ENCODE measurements around the gene FAM135A.

FAM135A gene

DNA sequence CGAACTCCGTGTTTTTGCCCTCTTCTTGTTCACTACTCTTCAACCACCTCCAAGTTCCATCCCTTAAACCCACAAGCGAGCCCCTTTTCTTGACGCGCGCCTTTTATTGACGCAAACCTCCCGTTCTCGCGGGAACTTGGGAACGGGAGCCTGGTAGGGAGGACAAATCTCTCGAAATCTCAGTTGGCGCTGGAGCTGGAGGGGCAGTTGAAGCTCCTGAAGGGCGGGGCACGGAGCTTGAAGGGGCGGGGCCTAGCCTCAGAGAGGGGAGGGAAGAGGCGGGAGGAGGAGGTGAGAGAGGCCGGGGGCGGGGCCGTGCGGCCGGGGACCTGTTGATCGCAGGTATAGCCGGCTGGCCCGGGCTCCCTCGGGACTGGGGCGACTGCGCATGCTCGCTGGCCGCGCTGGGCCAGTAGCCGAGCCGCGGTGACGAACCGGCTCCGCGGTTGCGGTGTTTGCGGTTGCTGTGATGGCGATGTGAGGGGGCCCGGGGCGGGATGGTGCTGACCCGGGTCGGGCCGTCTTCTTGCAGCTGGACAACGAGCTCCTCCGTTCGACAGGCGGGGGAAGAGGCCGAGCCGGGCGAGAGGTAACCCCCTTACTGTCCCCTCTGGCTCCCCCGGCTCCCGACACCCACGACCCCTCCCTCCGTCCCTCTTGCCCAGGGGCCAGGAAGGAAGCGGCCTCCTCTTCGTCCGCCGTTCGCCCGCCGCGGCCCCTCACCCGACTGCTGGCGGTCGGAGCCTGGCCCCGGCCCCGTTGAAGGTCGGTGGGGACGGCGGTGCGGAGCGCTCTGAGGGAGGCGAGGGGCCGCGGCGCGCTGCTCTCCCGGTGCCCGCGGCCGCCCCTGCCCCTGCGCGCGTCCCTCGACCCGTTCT, at the start of gene FAM135A:
Gene FAM135A (plus strand): TSS at position 395 of the 878 bp plus-strand sequence. CDS start 14,835 bp downstream, outside the sequence.
- peak; percentile 99 for DNase-seq

DNA sequence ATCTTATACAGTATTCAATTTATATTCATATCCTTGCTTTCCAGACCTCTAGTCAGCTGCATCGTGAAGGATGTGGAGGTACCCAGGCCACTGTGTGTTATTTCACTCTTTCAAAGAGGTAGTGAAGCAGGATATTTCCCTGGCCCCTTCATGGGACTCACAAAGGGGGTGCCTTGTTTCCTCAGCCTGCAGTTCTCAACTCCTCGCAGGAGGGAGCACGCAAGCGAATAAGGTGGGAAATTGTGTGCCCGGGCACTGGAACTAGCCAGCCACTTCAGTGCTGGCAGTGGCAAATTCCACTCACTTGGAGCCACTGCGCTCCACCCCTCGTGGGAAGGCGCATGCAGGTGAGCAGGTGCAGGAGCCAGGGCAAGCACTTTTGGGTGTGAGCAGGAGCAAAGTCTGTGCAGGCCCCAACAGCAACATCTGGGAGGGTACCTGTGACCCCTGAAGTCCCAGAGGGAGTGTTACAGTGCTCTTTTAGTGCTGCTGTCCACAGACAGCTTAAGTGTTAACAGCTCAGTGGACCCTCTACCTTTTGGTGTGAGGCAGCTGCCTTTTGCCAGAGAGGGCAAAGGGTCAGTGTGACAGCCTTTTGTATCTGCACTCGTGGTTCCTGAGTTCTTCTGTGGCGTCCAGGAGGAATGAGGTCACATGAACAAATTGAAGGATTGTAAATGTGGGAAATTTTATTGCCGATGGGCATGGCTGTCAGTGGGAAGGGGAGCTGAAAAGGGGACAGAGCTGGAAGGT, 49.4 kb upstream of the FAM135A start:
- no peak for DNase-seq

DNA sequence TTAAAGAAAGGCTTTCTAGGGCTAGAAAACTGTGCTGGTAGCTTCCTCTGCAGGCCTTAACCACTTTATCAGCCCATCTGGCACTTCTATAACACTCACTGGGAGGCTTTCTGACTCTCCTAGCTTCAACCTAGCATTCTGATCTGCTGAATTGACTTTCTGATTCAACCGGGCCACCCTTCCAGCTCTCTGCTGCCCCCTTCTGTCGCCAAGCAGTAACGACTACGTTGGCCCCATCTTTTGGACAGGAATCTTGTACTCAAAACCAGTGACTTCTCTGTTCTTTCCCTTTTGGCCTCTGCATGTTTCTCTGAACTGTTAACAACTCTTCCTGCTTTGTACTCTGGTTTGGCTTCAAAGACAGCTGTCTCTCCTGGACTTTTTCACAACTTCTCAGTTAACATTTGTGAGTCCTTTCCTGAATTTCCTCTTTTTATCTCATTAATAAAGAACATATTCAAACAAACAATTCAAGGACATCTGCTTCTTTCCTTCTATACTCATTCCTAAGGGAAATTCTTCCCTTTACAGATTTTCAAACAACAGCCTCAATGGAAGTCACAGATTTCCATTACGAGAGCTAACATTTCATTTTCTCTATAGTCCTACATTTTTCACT, 43.9 kb upstream of the FAM135A start:
- peak; percentile 78 for DNase-seq

DNA sequence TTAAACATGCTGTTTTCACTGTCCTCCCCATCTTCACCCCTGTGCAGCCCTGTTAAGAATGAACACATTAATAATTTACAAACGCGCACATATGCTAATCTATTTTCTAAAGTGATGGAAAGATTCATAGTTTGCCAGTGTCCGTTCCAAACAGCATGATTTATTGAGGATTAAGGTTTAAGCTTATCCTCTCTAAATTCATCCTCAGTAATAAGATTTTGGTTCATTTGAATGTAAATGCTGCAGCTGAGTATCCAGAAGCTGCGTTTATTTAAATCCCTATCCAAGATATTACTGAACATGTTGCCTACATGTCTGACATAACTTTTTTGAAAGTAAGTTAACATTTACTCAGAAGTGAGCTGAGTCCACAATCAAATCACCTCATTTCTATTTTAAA, 42.8 kb upstream of the FAM135A start:
- no peak for DNase-seq

DNA sequence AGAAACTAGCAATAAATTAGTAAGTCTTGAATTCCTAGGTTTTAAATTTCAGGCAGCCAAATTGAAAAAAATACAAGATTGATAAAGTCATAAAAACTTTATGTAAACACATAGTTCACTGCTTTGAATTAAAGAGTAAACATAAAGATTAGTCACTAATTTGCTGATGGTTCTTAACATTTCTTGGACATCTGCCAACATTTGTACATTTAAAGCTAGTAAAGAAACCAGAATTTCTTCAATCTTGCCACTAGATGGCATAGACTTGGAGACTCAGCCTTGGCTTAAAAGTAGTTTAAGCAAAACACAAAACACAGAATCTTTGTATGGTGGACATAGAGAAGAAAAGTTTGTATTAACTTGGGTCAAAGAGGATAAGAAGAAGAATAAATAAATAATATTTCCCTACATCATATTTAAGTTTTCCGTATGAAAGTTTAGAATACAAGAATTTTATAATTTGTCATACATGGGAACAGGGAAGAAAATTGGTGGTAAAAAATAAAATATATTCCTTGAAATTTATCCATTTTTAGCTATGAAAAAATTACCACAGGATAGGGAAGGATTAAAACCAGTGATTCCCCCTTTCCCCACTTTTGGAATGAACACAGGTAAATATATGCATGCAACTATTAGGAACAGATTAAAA, 41.7 kb upstream of the FAM135A start:
- peak; percentile 43 for DNase-seq

GRCh38 chr6:70375166-70375565, 38.1 kb upstream of the FAM135A start:
- DNase-seq = no peak

DNA sequence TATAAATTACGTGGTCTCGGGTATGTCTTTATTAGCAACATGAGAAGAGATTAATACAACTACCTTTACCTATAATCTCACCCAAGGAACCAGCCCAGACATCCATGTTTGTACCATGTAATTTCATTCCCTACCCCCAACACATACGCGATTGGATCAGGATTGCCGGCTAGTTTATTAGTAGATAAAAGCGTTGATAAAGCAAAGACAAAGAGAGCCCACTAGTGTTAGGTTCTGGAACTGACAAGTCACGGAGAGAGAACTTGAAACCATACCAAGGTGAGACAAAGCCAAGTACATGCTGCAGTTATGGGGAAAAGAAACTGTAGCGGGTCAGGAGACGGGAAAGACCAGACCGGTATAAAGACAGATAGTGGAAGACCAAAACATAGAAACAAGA, 37.4 kb upstream of the FAM135A start:
- DNase-seq = no peak

DNA sequence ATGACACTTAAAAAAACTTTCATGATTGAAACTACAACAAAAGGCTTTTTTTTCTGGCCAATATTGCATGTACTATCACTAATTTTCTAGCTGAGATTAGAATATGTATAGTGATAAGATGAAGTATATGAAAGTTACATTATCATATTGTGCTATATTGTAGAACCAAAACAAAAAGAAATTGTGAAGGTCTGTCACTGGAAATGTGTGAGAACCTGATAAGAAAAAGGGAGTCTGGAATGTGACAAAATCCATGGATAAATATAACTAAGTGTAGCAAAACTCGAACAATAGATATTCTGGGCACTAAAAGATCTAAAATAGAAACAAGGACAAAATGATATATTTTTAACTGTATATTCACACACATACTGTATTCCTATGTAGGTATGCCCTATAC, 36.7 kb upstream of the FAM135A start:
- no peak for DNase-seq

- no peak for DNase-seq
Observed at GRCh38 chr6:70377372-70377771, 35.9 kb upstream of the FAM135A start.

DNA sequence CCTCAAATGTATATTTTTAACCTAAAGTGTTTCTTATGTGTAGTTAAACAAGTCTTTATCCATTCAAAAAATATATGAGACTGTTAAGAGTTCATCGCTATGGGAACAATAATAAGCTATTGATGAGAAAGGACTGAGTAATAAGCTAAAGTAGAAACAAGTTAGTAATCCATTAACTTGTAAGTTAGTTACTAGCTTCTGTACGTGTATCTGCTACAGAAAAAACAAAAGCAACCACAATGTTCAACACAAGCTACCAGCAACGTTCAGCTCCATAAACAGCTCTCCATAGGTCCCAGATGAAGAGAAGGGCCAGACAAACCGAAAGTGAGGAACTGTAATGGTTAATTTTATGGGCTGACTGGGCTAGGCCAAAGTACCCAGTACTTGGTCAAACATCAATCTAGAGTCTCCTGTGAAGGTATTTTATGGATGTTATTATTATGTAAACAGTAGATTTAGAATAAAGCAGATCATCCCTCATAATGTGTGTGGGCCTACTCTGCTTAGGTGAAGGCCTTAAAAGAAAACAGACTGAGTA, 33.8 kb upstream of the FAM135A start:
- DNase-seq = no peak

DNA sequence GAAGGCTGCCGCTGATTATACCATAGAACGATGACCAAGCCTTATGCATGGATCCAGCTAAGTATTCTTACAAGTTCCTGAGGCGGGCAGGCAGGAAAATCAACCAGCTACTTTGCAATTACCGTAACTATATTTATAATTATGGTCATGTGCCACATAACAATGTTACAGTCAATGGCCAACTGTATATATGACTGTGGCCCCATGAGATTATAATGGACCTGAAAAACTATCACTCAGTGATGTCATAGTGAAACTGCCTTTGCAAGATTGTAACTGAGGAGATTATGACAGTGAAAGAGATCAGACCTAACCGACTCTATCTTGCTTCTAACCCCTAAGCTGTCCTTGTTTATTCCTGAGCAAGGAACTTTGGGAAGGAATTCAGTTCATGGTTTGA, 33.1 kb upstream of the FAM135A start:
- peak; percentile 15 for DNase-seq

DNA sequence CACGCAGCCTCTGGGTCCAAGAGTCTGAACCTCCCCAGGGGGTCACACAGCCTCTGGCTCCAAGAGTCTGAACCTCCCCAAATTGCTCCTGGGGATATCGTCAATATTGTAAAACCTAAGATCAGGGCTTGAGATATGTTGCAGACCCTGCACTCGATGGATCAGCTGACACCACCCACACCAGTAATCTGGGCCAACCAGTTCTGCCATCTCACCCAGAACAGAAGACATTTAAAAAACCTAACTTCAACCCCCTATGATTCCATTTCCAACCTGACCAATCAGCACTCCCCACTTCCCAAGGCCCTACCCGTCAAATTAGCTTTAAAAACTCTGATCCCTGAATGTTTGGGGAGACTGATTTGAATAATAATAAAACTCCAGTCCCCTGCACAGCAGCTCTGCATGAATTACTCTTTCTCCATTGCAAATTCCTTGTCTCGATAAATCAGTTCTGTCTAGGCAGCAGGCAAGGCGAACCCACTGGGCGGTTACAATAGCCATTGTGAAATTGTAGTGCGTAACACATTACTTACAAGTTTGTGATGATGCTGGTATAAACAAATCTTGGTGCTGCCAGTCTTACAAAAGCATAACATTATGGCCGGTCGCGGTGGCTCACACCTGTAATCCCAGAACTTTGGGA, 32.4 kb upstream of the FAM135A start:
- DNase-seq = no peak

- no peak for DNase-seq
Observed at GRCh38 chr6:70381417-70381782, 31.9 kb upstream of the FAM135A start.

GRCh38 chr6:70385901-70386300, 27.4 kb upstream of the FAM135A start:
- DNase-seq = no peak

DNA sequence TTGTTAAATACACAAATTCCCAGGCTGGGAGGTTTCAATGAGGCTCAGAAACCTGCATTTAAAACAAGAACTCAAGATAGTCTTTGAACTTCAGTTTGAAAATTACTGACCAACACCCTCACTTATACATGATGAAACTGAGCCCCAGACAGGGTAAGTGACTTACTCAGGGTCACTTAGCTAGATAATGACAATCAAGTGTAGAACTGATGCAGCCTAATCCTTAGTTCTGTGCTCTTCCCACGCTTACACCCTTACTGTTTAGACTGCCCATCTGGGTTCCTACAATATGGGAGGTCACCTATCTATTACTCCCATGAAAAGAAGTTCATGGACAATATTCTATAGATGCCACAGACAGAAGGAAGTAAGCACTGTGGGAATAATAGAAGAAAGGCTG, 24.5 kb upstream of the FAM135A start:
- no peak for DNase-seq

DNA sequence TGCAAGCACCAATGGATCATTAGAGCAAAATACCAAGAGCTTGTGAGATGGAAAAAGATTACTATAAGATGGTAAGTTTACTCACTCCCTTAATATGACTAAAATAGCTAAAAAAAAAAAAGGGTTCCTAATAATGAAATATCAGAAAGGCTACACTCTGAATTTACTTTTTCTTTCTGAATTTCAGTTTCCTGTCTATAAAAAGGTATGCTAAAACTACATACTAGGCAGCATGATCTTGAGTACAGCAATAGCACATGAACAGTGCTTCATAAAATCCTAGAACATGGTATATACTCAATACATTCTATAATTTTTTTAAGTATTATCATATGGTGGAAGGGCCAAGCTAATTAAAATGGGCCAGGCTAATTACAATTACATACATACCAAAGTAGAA, 24.0 kb upstream of the FAM135A start:
- DNase-seq = no peak

GRCh38 chr6:70390067-70390466, 23.2 kb upstream of the FAM135A start:
- no peak for DNase-seq

DNA sequence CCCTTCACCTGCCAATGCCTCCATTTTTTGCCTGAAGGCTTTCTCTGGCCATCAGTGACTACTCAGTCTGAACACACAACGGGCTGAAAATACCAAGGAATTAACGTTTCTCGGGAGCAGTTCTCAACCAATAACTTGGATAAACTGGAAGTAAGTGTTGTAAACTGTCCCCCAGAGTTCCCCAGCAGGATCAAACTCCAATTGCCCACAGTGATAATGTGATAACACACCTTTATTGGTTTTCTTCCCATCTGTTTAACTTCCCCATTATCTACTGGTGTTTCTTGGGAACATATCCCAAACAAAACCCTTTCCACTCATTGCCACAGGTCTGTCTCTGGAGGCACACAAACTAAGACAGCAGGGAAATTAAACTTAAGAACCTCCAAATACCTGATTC, 21.8 kb upstream of the FAM135A start:
- no peak for DNase-seq

- DNase-seq = no peak
Observed at GRCh38 chr6:70394518-70395300, 18.6 kb upstream of the FAM135A start.

DNA sequence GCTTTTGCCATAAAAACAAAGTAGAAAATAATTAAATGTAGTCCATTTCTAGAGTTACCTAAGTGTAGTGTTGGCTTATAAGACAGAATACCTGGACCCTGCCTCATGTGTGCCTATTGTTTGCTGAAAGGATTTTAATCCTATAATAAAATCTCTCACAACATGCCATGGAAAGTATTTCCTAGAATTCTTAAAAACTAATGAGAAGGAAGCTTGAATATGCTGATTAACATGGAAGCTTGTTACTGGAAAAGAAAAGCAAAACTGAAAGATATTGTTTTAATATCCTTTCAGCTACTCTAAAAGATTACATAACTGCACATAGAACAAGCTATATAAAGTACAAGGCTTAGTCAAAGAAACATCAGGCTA, 18.0 kb upstream of the FAM135A start:
- no peak for DNase-seq

GRCh38 chr6:70396163-70396562, 17.1 kb upstream of the FAM135A start:
- no peak for DNase-seq

Data from activated CD4-positive, alpha-beta T cell treated with anti-CD3 and anti-CD28 coated beads, Interleukin-2, Interleukin-6, amounts not matched to agents 100 ng/mL and 50 ng/mL, durations not matched to agents 16 hours and 8 hours (primary cell).